Ovary (tissue), 9 donors: ENCODE measurements around the gene AKNA. TPM values are rescaled to one million over a fixed set of nuclear protein-coding genes. Genes with fewer than 3 reads are reported as not detected.

Experiments
- DNase-seq, 5 donors: peaks; one replicate each; pipeline ENCODE4 v3.0.0-alpha.2; 2019 to 2020
- H3K27ac ChIP-seq, 2 donors: fragments of 200-600 bp; one replicate each; pipeline versions ENCODE4 v1.5.1 to v1.8.0; 2019 to 2022
- H3K27me3 ChIP-seq: fragments of 200-600 bp; one replicate; pipeline ENCODE4 v1.8.0; 2022
- H3K36me3 ChIP-seq: fragments of 200-600 bp; sonication (generic); one replicate; pipeline ENCODE4 v1.5.1; 2019
- H3K4me1 ChIP-seq: one replicate; pipeline ENCODE4 v1.8.1; 2013; ENCODE audit warnings: mild to moderate bottlenecking, moderate library complexity; ENCODE audit not compliant: insufficient read depth
- H3K4me3 ChIP-seq: fragments of 200-600 bp; sonication (generic); one replicate; pipeline ENCODE4 v1.5.1; 2017
- H3K9me3 ChIP-seq, 2 donors: fragments of 200-600 bp in 1 of 2; sonication (generic) in 1 of 2; one replicate each; pipeline versions ENCODE4 v1.5.1 to v1.8.1; 2013 to 2019; ENCODE audit warnings: mild to moderate bottlenecking in 1 of 2, moderate library complexity in 1 of 2
- CTCF ChIP-seq, 3 donors: fragments of 450-650 bp in 2 of 3; fragments of 200-600 bp in 1 of 3; IDR thresholded peaks; one replicate each; pipeline versions ENCODE4 v1.5.1 to v1.8.0; 2016 to 2022; ENCODE audit warnings: antibody characterized with exemption in 3 of 3, mild to moderate bottlenecking in 1 of 3
- EP300 ChIP-seq: sonication (generic); formaldehyde crosslinking; IDR thresholded peaks from one replicate; pipeline ENCODE4 v1.6.1; 2017; ENCODE audit warnings: antibody characterized with exemption
- POLR2A ChIP-seq: fragments of 450-650 bp; IDR thresholded peaks from one replicate; pipeline ENCODE4 v1.6.1; 2017; ENCODE audit warnings: antibody characterized with exemption, mild to moderate bottlenecking, moderate library complexity
- WGBS, 3 donors: extraction: QIAGEN DNeasy Blood & Tissue Kit in 1 of 3; methylation state at CpG; one replicate each; pipeline versions ENCODE4 v1.1.5 to v1.1.7; 2013 to 2017; 5-methylcytosine and 5-hydroxymethylcytosine counted together
- intact Hi-C, 4 donors: fragments of 100-400 bp; cut with DNase I; formaldehyde crosslinking; loops; one replicate each; pipeline versions ENCODE4 v1.11.0 to v1.15.1; 2022 to 2023
- polyA plus RNA-seq, 2 donors: library from polyadenylated mRNA; stranded (reverse); fragments of 200-250 nt in 1 of 2; fragments of 350-450 nt in 1 of 2; fragmentation: Illumina TruSeq in 1 of 2; extraction: RNeasy Lipid Tissue Mini Kit (QIAGEN cat#74804) in 1 of 2; gene quantifications; one replicate each; pipeline ENCODE4 v1.2.3, GENCODE V29; 2013 to 2014
- total RNA-seq, 7 donors: library from RNA; depleted of rRNA in 2 of 7; stranded (reverse); fragments of >200 nt in 2 of 7; fragmentation: NEBNext Ultra II Directional in 3 of 7; extraction: Animal tissue kit (Norgen Biotek cat#: 25700) in 3 of 7; gene quantifications; one replicate each; pipeline versions ENCODE4 v1.1.0 to v1.2.4, GENCODE V29; 2016 to 2023
- donor health status: DM: no; HTN: no; CAD: no; lungs with moderate emphysema.
- donor health status: DM: no; HTN: no; CAD: no.
- donor health status: Bipolar disorder and iron deficiency.
- donor health status: DM: yes; HTN: yes; CAD: no.
- donor health status: DM: no; HTN: no; CAD: no.
- donor health status: DM: yes; HTN: yes; CAD: no.

Gene AKNA
- total and polyA plus RNA-seq, 9 donors = 12.9 to 123 (median 36.4) TPM

DNA sequence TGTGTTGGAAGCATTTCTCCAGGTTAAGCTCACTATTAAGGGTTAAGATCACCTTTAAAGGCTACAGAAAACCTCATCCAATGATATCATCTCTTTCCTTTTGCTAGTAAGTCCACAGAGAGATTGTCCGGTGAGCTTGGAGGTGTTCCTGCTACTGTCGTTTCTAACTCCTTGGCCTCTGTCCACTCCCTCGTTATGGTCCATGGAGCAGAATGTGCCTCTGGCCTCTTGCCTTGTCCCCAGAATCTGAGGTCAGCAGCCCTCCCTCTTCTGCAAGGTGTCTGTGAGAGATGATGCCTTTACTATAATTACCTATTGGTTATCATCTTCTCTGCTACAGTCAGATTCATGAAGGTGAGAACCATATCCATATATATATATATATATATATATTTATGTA, 43.1 kb downstream of the AKNA start:
- H3K9me3 ChIP-seq = no peaks in the 10 kb centered on the region
- no peak for TF ChIP-seq CTCF (IDR thresholded peaks at IDR 0.05)
- no peak for TF ChIP-seq POLR2A
- TF ChIP-seq EP300 = no peak
- intact Hi-C loops = loop anchor here in 1 of 4 donors (5.0 kb wide), 1 partner anchor 53 kb away; no protein-coding TSS in a partner anchor
- no peaks in the 10 kb centered on the region for H3K27me3 ChIP-seq
- no peak overlapping the region for H3K27ac ChIP-seq
- WGBS, 3 donors = 30 to 41% (median 35%) methylated on average over 3 of the region's 3 CpGs
- H3K36me3 ChIP-seq = no peaks in the 10 kb centered on the region
- DNase-seq = no peak
- no peak overlapping the region for H3K4me3 ChIP-seq
- no peaks in the 10 kb centered on the region for H3K4me1 ChIP-seq

DNA sequence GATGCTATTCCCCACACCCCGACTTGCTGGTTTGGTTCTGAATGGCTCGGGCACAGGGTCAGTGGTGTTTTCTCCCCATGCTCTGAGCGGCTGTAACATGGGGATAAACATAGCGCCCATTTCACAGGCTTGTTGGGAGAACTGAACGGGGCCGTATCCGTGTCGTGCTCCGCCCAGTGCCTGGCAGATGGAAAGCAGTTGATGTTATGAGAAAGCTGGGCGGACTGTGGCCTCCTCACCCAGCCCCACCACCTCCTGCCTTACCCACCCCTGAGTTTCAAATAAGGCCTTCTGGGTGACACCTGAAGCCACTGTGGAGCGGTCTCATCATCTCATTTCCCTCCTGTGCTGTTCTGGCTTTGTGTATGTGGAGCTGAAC, 43.6 kb downstream of the AKNA start:
- no peak for DNase-seq

DNA sequence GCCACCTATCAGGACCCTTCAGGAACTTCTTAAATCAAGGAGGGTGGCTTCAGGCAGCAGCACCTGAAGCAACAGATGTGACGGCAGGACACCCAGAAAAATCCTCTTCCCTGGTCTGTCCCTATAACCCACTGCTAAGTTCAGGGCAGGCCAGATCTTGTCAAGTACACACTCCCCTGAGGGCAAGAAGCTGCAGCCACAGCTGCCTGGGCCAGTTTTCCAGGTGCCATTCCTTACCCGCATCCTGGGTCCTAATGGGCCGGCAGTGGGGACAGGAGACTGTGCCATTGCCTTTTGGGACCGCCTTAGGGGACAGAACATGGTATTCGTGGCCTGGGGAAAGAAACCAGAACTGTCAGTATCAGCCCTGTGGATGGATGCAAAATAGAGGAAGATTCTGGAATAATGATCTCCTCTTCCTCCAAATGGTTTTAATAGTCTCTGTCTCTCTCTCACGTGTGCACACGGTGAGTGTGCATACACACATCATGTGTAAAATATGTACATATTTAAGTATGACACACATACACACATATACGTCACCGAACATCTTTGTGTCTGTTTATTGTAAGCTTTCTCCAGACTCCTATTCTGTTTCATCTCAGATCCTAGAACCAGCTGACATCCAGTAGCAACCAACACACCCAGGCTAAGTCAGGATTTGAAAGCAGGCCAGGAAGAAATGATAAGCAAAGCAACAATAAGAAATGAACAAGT, 44.2 kb downstream of the AKNA start:
- Histone ChIP-seq H3K27ac (no peak overlapping the region), H3K27me3 (no peaks in the 10 kb centered on the region), H3K4me3 (no peak overlapping the region), H3K36me3 (no peaks in the 10 kb centered on the region), H3K4me1 (no peaks in the 10 kb centered on the region), H3K9me3 (no peaks in the 10 kb centered on the region)
- WGBS, 3 donors = 82 to 90% (median 88%) methylated on average over 9 of the region's 9 CpGs
- no peak for DNase-seq
- intact Hi-C loops = no loop called here
- TF ChIP-seq CTCF (IDR thresholded peaks at IDR 0.05) = no peak
- TF ChIP-seq POLR2A = no peak
- no peak for TF ChIP-seq EP300

More for the DNA sequence above, 43.6 kb downstream of the AKNA start:
- H3K4me3 ChIP-seq = no peak overlapping the region
- H3K36me3 ChIP-seq = no peaks in the 10 kb centered on the region
- TF ChIP-seq CTCF (IDR thresholded peaks at IDR 0.05) (no peak), EP300 (no peak), POLR2A (no peak)
- intact Hi-C loops = no loop called here
- H3K9me3 ChIP-seq = no peaks in the 10 kb centered on the region
- H3K27ac ChIP-seq = no peak overlapping the region
- WGBS, 3 donors = 78 to 84% (median 84%) methylated on average over 11 of the region's 11 CpGs
- no peaks in the 10 kb centered on the region for H3K4me1 ChIP-seq
- no peaks in the 10 kb centered on the region for H3K27me3 ChIP-seq

DNA sequence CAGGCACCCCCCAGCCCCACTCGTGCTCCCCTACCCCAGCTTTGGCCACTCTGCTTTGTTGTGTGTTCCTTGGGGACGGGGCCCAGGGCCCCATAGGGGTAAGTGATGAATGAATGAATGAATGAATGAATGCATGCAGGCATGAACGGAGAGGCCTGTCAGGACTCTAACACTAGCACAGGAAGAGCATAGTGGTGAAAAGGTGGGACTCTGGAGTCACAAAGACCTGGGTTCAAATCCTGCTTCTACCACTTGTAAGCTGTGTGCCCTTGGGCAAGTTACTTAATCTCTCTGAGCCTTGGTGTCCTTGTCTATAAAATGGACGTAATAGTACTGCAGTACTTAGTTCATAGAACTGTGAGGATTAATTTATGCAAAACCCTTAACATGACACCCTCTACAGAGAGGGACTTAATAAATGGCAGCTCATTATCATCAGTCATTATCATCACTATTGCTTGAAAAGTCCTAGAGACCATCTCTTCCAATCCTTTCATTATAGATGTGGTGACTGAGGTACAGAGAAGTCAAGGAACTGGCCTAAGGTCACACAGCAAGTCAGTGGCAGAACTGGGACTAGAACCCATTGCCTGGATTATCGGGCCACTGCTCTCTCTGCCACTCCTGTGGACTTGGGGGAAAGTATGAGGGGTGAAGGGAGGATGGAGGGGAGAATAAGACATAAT, 44.9 kb downstream of the AKNA start:
- intact Hi-C loops = no loop called here
- 83 to 87% (median 87%) methylated on average over 5 of the region's 5 CpGs for WGBS, 3 donors
- Histone ChIP-seq H3K9me3 (no peaks in the 10 kb centered on the region), H3K27ac (no peak overlapping the region), H3K4me1 (no peaks in the 10 kb centered on the region), H3K27me3 (no peaks in the 10 kb centered on the region), H3K4me3 (no peak overlapping the region), H3K36me3 (no peaks in the 10 kb centered on the region)
- no peak for TF ChIP-seq CTCF (IDR thresholded peaks at IDR 0.05)
- no peak for DNase-seq
